ENCODE data around the gene BARD1.

Gene BARD1

GRCh38 chr2:214679736-214680135 is 129.7 kb downstream of the BARD1 start:
- in situ Hi-C loops (cut with HindIII; ENCODE audit: low sequenced_read_pairs), result no loop called here

- in situ Hi-C loops (cut with HindIII; ENCODE audit: low sequenced_read_pairs), result no loop called here
Measured at GRCh38 chr2:214676421-214677089, 132.9 kb downstream of the BARD1 start.

Data from endothelial cell of hepatic sinusoid (primary cell).